Stomach smooth muscle (tissue), 2 donors: ENCODE results near the gene TLK2.

ENCODE experiments used
- H3K27ac ChIP-seq: one replicate; pipeline ENCODE4 v1.7.0; 2013; ENCODE audit warnings: mild to moderate bottlenecking, low read length, inconsistent platforms
- H3K27me3 ChIP-seq, 2 donors: one replicate each; pipeline ENCODE4 v1.7.0; 2013; ENCODE audit warnings: low read length in 2 of 2; ENCODE audit not compliant: insufficient read depth in 2 of 2, control insufficient read depth in 1 of 2
- H3K36me3 ChIP-seq, 2 donors: one replicate each; pipeline ENCODE4 v1.7.0; 2013; ENCODE audit warnings: low read length in 2 of 2; ENCODE audit not compliant: control insufficient read depth in 2 of 2, insufficient read depth in 2 of 2
- H3K4me1 ChIP-seq: one replicate; pipeline ENCODE4 v1.7.0; 2013; ENCODE audit warnings: low read length; ENCODE audit not compliant: control insufficient read depth, insufficient read depth
- H3K4me3 ChIP-seq, 2 donors: one replicate each; pipeline ENCODE4 v1.7.0; 2013; ENCODE audit warnings: low read length in 2 of 2
- H3K9ac ChIP-seq, 2 donors: one replicate each; pipeline ENCODE4 v1.7.0; 2013; ENCODE audit warnings: low read length in 2 of 2, mild to moderate bottlenecking in 1 of 2
- H3K9me3 ChIP-seq, 2 donors: one replicate each; pipeline ENCODE4 v1.7.0; 2013; ENCODE audit warnings: low read length in 2 of 2; ENCODE audit not compliant: control insufficient read depth in 2 of 2
- donor health status: healthy.
- donor health status: Pancreatic carcinoma.

TLK2 gene

GRCh38 chr17:62629556-62630364, 151.1 kb downstream of the TLK2 start:
- Histone ChIP-seq H3K4me1 (peaks cover 24% of the 10 kb centered on the region), H3K9ac (no peak overlapping the region), H3K9me3 (no peaks in the 10 kb centered on the region), H3K27me3 (peaks cover 7 to 11% of the 10 kb centered on the region in 2 donors), H3K27ac (no peak overlapping the region), H3K36me3 (no peaks in the 10 kb centered on the region), H3K4me3 (peak overlapping the region in 1 of 2 donors; percentile 71)

GRCh38 chr17:62630365-62631085, 151.9 kb downstream of the TLK2 start:
- Histone ChIP-seq H3K9me3 (no peaks in the 10 kb centered on the region), H3K36me3 (no peaks in the 10 kb centered on the region), H3K27ac (no peak overlapping the region), H3K9ac (no peak overlapping the region), H3K4me1 (peaks cover 20% of the 10 kb centered on the region), H3K4me3 (no peak overlapping the region), H3K27me3 (peaks cover 7 to 11% of the 10 kb centered on the region in 2 donors)

DNA sequence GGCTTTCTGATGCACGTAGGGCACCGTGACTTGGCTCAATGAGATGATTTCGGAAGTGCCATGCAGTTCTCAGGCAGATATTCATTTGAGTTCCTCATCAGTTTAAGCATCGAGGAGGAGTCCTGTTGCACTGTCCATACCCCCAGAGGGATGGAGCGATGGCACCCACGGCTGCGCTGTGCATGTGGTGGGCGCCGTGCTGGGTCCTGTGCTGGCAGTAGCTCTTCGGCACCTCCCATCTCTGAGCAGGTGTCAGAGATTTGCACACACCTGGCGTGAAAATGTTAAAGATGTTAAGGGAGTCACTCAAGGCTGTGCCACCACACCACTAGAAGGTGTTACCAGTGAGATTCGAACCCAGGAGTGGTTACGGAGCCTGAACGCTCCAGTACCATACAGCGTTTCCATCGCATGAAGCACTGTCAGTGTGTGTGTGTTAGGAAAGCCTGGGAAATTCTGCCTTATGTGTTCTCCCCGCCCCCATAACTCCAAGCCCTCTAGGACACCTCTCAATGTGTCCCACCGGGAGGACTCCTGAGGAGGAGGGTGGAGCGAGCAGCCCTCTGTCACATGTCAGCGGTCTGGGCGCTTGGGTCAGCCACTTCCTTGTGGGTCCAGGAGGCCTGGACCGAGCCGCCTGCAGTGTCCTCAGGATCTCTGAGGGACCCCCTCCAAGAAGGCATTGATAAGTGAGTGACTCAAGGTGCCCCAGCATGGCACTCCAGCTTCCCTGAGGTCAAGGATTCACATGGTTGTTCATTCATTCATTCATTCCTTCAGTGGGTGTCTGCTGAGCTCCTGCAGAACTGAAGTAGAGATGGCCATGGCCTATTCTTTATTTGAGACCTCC, 152.7 kb downstream of the TLK2 start:
- Histone ChIP-seq H3K27me3 (peaks cover 7 to 11% of the 10 kb centered on the region in 2 donors), H3K27ac (no peak overlapping the region), H3K9me3 (no peaks in the 10 kb centered on the region), H3K9ac (no peak overlapping the region), H3K4me3 (no peak overlapping the region), H3K36me3 (no peaks in the 10 kb centered on the region), H3K4me1 (peaks cover 20% of the 10 kb centered on the region)

GRCh38 chr17:62631936-62632924, 153.6 kb downstream of the TLK2 start:
- H3K27ac ChIP-seq, result no peak overlapping the region
- H3K4me3 ChIP-seq, result no peak overlapping the region
- peaks cover 5 to 7% of the 10 kb centered on the region in 2 donors for H3K27me3 ChIP-seq
- no peaks in the 10 kb centered on the region for H3K9me3 ChIP-seq
- peaks cover 15% of the 10 kb centered on the region for H3K4me1 ChIP-seq
- no peaks in the 10 kb centered on the region for H3K36me3 ChIP-seq
- no peak overlapping the region for H3K9ac ChIP-seq

- Histone ChIP-seq H3K4me3 (no peak overlapping the region), H3K9me3 (no peaks in the 10 kb centered on the region), H3K4me1 (no peaks in the 10 kb centered on the region), H3K36me3 (no peaks in the 10 kb centered on the region), H3K27ac (no peak overlapping the region), H3K27me3 (no peaks in the 10 kb centered on the region), H3K9ac (no peak overlapping the region)
Observed at GRCh38 chr17:62637809-62638208, 159.2 kb downstream of the TLK2 start.

DNA sequence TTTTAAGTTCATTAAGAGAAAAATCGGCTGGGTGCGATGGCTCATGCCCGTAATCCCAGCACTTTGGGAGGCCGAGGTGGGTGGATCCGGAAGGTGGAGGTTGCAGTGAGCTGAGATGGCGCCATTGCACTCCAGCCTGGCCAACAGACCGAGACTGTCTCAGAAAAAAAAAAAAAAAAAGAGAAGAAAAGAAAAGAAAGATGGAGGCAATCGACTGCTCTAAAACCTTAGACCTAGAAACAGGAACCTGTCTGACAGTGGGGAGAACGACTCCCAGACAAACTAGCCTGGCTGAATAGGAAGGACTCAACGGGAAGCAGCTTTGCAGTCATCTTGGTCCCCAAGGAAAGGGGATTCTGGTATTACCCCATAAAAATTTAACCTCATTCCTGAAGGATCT, 162.5 kb downstream of the TLK2 start:
- no peaks in the 10 kb centered on the region for H3K4me1 ChIP-seq
- no peak overlapping the region for H3K27ac ChIP-seq
- H3K4me3 ChIP-seq, result no peak overlapping the region
- H3K9ac ChIP-seq, result no peak overlapping the region
- H3K27me3 ChIP-seq, result no peaks in the 10 kb centered on the region
- H3K36me3 ChIP-seq, result no peaks in the 10 kb centered on the region
- no peaks in the 10 kb centered on the region for H3K9me3 ChIP-seq

GRCh38 chr17:62641951-62642350, 163.3 kb downstream of the TLK2 start:
- H3K4me3 ChIP-seq, result no peak overlapping the region
- H3K27ac ChIP-seq, result no peak overlapping the region
- H3K36me3 ChIP-seq, result no peaks in the 10 kb centered on the region
- no peak overlapping the region for H3K9ac ChIP-seq
- no peaks in the 10 kb centered on the region for H3K9me3 ChIP-seq
- no peaks in the 10 kb centered on the region for H3K4me1 ChIP-seq
- no peaks in the 10 kb centered on the region for H3K27me3 ChIP-seq

DNA sequence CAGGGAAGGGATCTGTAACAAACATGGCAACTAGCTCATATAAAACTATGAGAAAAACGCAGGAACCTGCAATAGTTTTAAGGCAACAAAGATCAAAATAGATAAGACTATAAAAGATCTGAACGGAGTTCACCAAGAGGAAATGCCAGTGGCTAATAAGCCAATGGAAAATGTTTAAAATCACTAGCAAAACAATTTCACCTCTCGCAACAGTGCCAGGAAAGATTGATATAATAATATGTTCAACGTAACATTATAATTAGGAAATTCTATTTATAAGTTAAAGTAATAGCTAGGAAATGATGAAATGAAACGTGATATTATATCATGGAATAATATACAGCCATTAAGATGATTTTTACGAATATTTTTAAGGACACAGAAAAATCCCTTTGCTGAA, 164.9 kb downstream of the TLK2 start:
- Histone ChIP-seq H3K4me1 (no peaks in the 10 kb centered on the region), H3K4me3 (no peak overlapping the region), H3K27me3 (no peaks in the 10 kb centered on the region), H3K9ac (no peak overlapping the region), H3K36me3 (no peaks in the 10 kb centered on the region), H3K27ac (no peak overlapping the region), H3K9me3 (no peaks in the 10 kb centered on the region)

GRCh38 chr17:62644487-62645173, 166.0 kb downstream of the TLK2 start:
- H3K27me3 ChIP-seq, result no peaks in the 10 kb centered on the region
- no peak overlapping the region for H3K27ac ChIP-seq
- no peak overlapping the region for H3K4me3 ChIP-seq
- no peak overlapping the region for H3K9ac ChIP-seq
- no peaks in the 10 kb centered on the region for H3K36me3 ChIP-seq
- H3K9me3 ChIP-seq, result no peaks in the 10 kb centered on the region
- H3K4me1 ChIP-seq, result no peaks in the 10 kb centered on the region
